ENCODE measurements around the gene ANKRD10. TPM values are rescaled to one million over a fixed set of nuclear protein-coding genes. Genes with fewer than 3 reads are reported as not detected.

Gene ANKRD10
- total RNA-seq, 1 experiment from 2014 or later = 159 TPM

GRCh38 chr13:110860983-110861382 lies 53.9 kb downstream of the ANKRD10 start:
- Histone ChIP-seq H3K18ac (ENCODE audit: insufficient read length, low read depth, low read length) (no peak overlapping the region), H2BK120ac (ENCODE audit: low read depth, low read length, poor library complexity, severe bottlenecking) (no peak overlapping the region), H3K27me3 (ENCODE audit: insufficient read depth, low read length) (no peaks in the 10 kb centered on the region), H2AFZ (ENCODE audit: low read length) (no peak overlapping the region), H2BK5ac (ENCODE audit: insufficient read length, low read length) (no peak overlapping the region), H2BK12ac (ENCODE audit: insufficient read length, low read depth, low read length) (no peak overlapping the region), H2BK15ac (ENCODE audit: low read depth, low read length) (no peak overlapping the region), H3K9me3 (ENCODE audit: control insufficient read depth, low read depth, low read length) (no peaks in the 10 kb centered on the region), H3K27ac (ENCODE audit: insufficient read length, low read depth, low read length) (no peak overlapping the region), H3K23ac (ENCODE audit: insufficient read length, low read depth, low read length) (no peak overlapping the region), H3K4me1 (ENCODE audit: insufficient read depth, low read length) (no peaks in the 10 kb centered on the region), H3K4me2 (ENCODE audit: insufficient read depth, insufficient read length, low read length) (no peak overlapping the region), H2AK5ac (ENCODE audit: insufficient read length, low read length) (no peak overlapping the region), H3T11ph (ENCODE audit: low read length) (no peak overlapping the region), H3K23me2 (ENCODE audit: insufficient read length, low read depth, low read length, poor library complexity, severe bottlenecking) (no peaks in the 10 kb centered on the region), H2BK20ac (ENCODE audit: low read depth, low read length, poor library complexity, severe bottlenecking) (no peak overlapping the region), H3K79me2 (ENCODE audit: insufficient read depth, low read length) (no peaks in the 10 kb centered on the region), H3K79me1 (ENCODE audit: insufficient read depth, low read depth, low read length, poor library complexity, severe bottlenecking) (no peaks in the 10 kb centered on the region), H3K56ac (ENCODE audit: insufficient read length, low read depth, low read length) (no peak overlapping the region), H4K8ac (replicated peaks; ENCODE audit: insufficient read length, low read depth, low read length) (no peak overlapping the region), H4K5ac (ENCODE audit: insufficient read length, low read depth, low read length) (no peak overlapping the region), H4K91ac (ENCODE audit: insufficient read length, low read depth, low read length) (no peak overlapping the region), H3K14ac (ENCODE audit: insufficient read depth, low read length) (no peak overlapping the region), H4K20me1 (ENCODE audit: control insufficient read depth, insufficient read depth, insufficient read length) (no peaks in the 10 kb centered on the region), H3K4ac (ENCODE audit: low read depth, low read length) (no peak overlapping the region), H3K9ac (ENCODE audit: extremely low read depth, insufficient read length, low read length) (no peak overlapping the region)
- H3K27ac Mint-ChIP-seq = no peak overlapping the region
- peaks cover 4 to 14% of the 10 kb centered on the region in 2 experiments; a peak in 3 of 4 replicates for H3K4me1 Mint-ChIP-seq
- H3K36me3 Mint-ChIP-seq (ENCODE audit: insufficient read depth in 1 of 3, low read depth in 3 of 3) = peaks cover 0 to 6% (median 2%) of the 10 kb centered on the region in 3 experiments; a peak in 4 of 7 replicates
- no peak for TF ChIP-seq CTCF (conservative IDR thresholded peaks at IDR 0.05)
- H3K9me3 Mint-ChIP-seq = peaks cover 5 to 12% of the 10 kb centered on the region in 2 experiments; a peak in 4 of 5 replicates
- DNase-seq = no peak
- H3K4me3 Mint-ChIP-seq = no peak overlapping the region
- peaks cover 3% of the 10 kb centered on the region for H3K27me3 Mint-ChIP-seq (ENCODE audit: low read depth)
